AG04449 (cell line): ENCODE measurements around the gene PTPN14.
A peak's percentile ranks its signal among the peaks of the same experiment; 100 is the strongest.

Source experiments
- CTCF ChIA-PET: fragments of 350-600 bp; formaldehyde crosslinking; extraction: SDS; loops from one replicate; lab custom pipeline; 2021; ENCODE audit warnings: antibody characterized with exemption; lab: Yijun Ruan, JAX
- POLR2A ChIA-PET: fragments of 400-600, 350-600 bp; formaldehyde crosslinking; extraction: SDS; loops from one replicate; lab custom pipeline; 2020; ENCODE audit warnings: antibody characterized with exemption, inconsistent platforms; lab: Yijun Ruan, JAX
- DNase-seq: peaks from one replicate; pipeline ENCODE4 v3.0.0-alpha.2; 2010; ENCODE audit warnings: low read depth, low spot score
- H3K4me3 ChIP-seq: 2 replicates; pipeline ENCODE4 v1.5.1; 2011; ENCODE audit warnings: low read depth, mild to moderate bottlenecking, control low read depth, low read length
- CTCF ChIP-seq: IDR thresholded peaks from one replicate; pipeline ENCODE4 v1.5.1; 2011; ENCODE audit warnings: mild to moderate bottlenecking, moderate library complexity, low read length, control low read depth, inconsistent platforms; ENCODE audit not compliant: insufficient read depth; ENCODE audit errors: missing control alignments

Gene PTPN14

DNA sequence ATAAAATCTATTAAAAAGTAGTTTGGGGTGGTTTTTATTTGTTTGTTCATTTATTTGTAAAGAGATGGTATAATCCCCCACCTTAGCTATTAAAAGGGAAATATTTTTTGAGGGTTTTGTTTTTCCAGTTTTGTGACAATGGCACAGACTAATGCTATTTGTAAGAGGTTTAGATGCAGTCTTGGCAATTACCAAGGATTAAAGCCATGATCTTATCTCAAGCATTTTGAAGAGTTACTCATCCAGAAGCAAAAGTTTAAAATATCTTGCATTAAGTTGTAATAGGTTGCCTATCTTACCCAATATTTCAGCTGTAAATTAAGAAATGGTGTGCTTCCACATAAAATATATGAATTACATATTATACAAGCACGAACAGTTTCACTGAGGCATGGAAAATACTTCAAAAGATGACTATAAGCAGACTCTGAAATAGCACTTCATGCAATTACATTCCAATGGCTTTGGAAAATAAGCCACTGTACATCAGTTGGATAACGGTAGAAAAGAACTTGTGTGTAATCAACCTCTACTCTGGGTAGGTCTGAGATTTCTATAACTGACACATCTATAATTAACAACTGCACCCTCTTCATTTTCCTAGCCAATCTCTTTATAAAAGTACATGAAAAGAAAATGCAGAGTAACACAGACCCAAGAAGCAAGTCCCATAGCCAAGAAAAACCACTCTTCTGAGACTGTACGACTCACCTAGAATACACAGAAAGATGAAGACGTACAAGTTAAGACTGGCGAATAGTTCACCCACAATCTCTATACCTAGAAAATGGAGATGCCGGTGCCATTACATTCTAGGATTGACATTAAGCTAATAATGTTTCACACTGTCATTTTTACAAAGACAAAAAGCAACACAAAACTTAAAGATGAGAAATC is 95.2 kb downstream of the PTPN14 start:
- ChIA-PET CTCF (interaction anchor here (1.4 to 4.8 kb wide), 2 partner anchors 14 to 123 kb away, joined by 3 to 22 read pairs; no protein-coding TSS in a partner anchor), POLR2A (no interaction called here)
- no peak overlapping the region for H3K4me3 ChIP-seq
- DNase-seq: no peak
- no peak for TF ChIP-seq CTCF

GRCh38 chr1:214455479-214455878 is 95.9 kb downstream of the PTPN14 start:
- ChIA-PET CTCF (interaction anchor here (0.9 to 4.8 kb wide), 4 partner anchors 15 to 123 kb away, joined by 3 to 22 read pairs (median 6); no protein-coding TSS in a partner anchor), POLR2A (interaction anchor here (0.7 kb wide), 1 partner anchor 19 kb away, joined by 3 read pairs; no protein-coding TSS in a partner anchor)
- DNase-seq: no peak
- TF ChIP-seq CTCF: no peak
- no peak overlapping the region for H3K4me3 ChIP-seq

GRCh38 chr1:214454569-214455396 is 96.6 kb downstream of the PTPN14 start:
- ChIA-PET POLR2A (interaction anchor here (0.7 kb wide), 1 partner anchor 18 kb away, joined by 3 read pairs; no protein-coding TSS in a partner anchor), CTCF (interaction anchor here (0.8 to 4.8 kb wide), 5 partner anchors 16 to 240 kb away, joined by 3 to 22 read pairs (median 3); no protein-coding TSS in a partner anchor)
- H3K4me3 ChIP-seq: no peak overlapping the region; the same call in 1 of the 2 replicates
- no peak for DNase-seq
- no peak for TF ChIP-seq CTCF

GRCh38 chr1:214453109-214453722 is 98.2 kb downstream of the PTPN14 start:
- no peak for TF ChIP-seq CTCF
- H3K4me3 ChIP-seq: no peak overlapping the region
- ChIA-PET CTCF (interaction anchor here (0.8 to 4.8 kb wide), 5 partner anchors 23 to 130 kb away, joined by 3 to 22 read pairs (median 5); no protein-coding TSS in a partner anchor), POLR2A (interaction anchor here (0.7 to 0.8 kb wide), 2 partner anchors 24 to 63 kb away, joined by 3 to 4 read pairs; no protein-coding TSS in a partner anchor)
- no peak for DNase-seq

- ChIA-PET CTCF (interaction anchor here (0.8 to 4.8 kb wide), 7 partner anchors 24 to 175 kb away, joined by 3 to 22 read pairs (median 5); no protein-coding TSS in a partner anchor), POLR2A (interaction anchor here (0.7 to 0.8 kb wide), 2 partner anchors 64 to 74 kb away, joined by 3 read pairs; no protein-coding TSS in a partner anchor)
- TF ChIP-seq CTCF: peak; percentile 13
Observed at GRCh38 chr1:214452152-214452784, 99.1 kb downstream of the PTPN14 start.

More at GRCh38 chr1:214452152-214452784, 99.1 kb downstream of the PTPN14 start:
- DNase-seq: no peak
- no peak overlapping the region for H3K4me3 ChIP-seq
